ENCODE results near the gene BLOC1S3. TPM values are rescaled to one million over a fixed set of nuclear protein-coding genes. Genes with fewer than 3 reads are reported as not detected.

The BLOC1S3 gene
- total and polyA plus RNA-seq, 5 experiments from 2014 or later, result 8.4 to 22.5 (median 14.4) TPM

DNA sequence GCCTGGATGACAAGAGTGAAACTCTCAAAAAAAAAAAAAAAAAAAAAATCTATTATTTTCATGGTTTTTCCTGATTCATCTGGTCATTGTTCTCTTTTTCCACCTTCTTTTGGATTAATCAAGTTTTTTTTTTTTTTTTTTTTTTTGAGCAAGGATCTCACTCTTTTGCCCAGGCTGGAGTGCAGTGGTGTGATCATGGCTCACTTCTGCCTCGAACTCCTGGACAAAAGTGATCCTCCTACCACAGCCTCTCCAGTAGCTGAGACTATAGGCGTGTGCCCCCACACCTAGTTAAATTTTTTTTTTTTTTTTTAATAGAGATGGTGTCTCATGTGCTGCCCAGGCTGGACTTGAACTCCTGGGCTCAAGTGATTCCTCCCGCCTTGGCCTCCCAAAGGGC lies 27.7 kb downstream of the BLOC1S3 start:
- no peak overlapping the region for H3K27ac Mint-ChIP-seq
- POLR2A ChIA-PET, result no interaction called here

GRCh38 chr19:45211751-45212381 lies 33.3 kb downstream of the BLOC1S3 start:
- POLR2A ChIA-PET, result no interaction called here
- H3K4me3 Mint-ChIP-seq, result no peak overlapping the region
- no peak overlapping the region for H3K27ac Mint-ChIP-seq
- H3K36me3 Mint-ChIP-seq, result no peaks in the 10 kb centered on the region
- DNase-seq, result no peak
- peaks cover 0 to 6% (median 4%) of the 10 kb centered on the region in 4 donors for H3K4me1 Mint-ChIP-seq
- ATAC-seq, result no peak
- peaks cover 6 to 44% (median 17%) of the 10 kb centered on the region in 5 donors for H3K27me3 Mint-ChIP-seq
- H3K9me3 Mint-ChIP-seq, result no peaks in the 10 kb centered on the region

More for the DNA sequence above, 27.7 kb downstream of the BLOC1S3 start:
- DNase-seq (no peak), ATAC-seq (no peak)
- Mint-ChIP-seq H3K9me3 (no peaks in the 10 kb centered on the region), H3K4me3 (no peak overlapping the region), H3K27me3 (peaks cover 0 to 8% (median 0%) of the 10 kb centered on the region in 5 donors), H3K4me1 (peaks cover 0 to 3% (median 1%) of the 10 kb centered on the region in 4 donors), H3K36me3 (peaks cover 0 to 3% (median 0%) of the 10 kb centered on the region in 3 donors)

DNA sequence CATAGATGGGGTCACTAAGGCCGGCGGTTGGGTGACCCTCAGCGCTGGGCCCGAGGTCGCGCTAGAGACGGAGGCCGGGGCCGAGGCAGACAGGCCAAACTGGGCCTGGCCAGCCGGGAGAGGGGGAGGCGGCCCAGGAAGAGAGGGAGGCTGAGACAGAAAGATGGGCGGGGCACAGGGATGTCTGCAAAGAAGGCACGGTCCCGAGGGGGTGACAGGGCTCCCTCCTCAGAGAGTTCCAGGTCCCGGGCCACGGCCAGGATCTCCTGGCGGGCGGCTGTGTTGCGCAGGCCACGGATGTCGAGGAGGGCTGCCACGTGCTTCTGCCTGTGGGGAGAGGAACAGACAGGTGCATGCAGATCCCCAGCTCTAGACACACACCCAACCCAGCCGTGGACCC lies 34.4 kb downstream of the BLOC1S3 start:
- Mint-ChIP-seq H3K27ac (no peak overlapping the region), H3K36me3 (no peaks in the 10 kb centered on the region), H3K4me1 (peaks cover 0 to 6% (median 4%) of the 10 kb centered on the region in 4 donors), H3K9me3 (no peaks in the 10 kb centered on the region), H3K4me3 (no peak overlapping the region), H3K27me3 (peaks cover 6 to 51% (median 20%) of the 10 kb centered on the region in 5 donors)
- POLR2A ChIA-PET, result interaction anchor here (0.7 kb wide), 1 partner anchor 77 kb away, joined by 3 read pairs; no protein-coding TSS in a partner anchor
- no peak for DNase-seq
- ATAC-seq, result no peak

GRCh38 chr19:45215391-45216191 lies 37.0 kb downstream of the BLOC1S3 start:
- Mint-ChIP-seq H3K9me3 (no peaks in the 10 kb centered on the region), H3K27ac (no peak overlapping the region), H3K4me1 (peaks cover 0 to 6% (median 3%) of the 10 kb centered on the region in 4 donors), H3K36me3 (no peaks in the 10 kb centered on the region), H3K4me3 (peak overlapping the region in 1 of 10 donors; percentile 36), H3K27me3 (peaks cover 18 to 67% (median 31%) of the 10 kb centered on the region in 5 donors)
- no peak for DNase-seq
- POLR2A ChIA-PET, result no interaction called here
- no peak for ATAC-seq

- ATAC-seq, result no peak
- Mint-ChIP-seq H3K36me3 (no peaks in the 10 kb centered on the region), H3K4me3 (no peak overlapping the region), H3K9me3 (no peaks in the 10 kb centered on the region), H3K27ac (no peak overlapping the region), H3K4me1 (peaks cover 0 to 6% (median 3%) of the 10 kb centered on the region in 4 donors), H3K27me3 (peaks cover 19 to 65% (median 31%) of the 10 kb centered on the region in 5 donors)
- DNase-seq, result no peak
- POLR2A ChIA-PET, result no interaction called here
These were observed 38.1 kb downstream of the BLOC1S3 start for GRCh38 chr19:45216667-45217066.

GRCh38 chr19:45217193-45217956 lies 38.8 kb downstream of the BLOC1S3 start:
- Mint-ChIP-seq H3K4me3 (no peak overlapping the region), H3K36me3 (no peaks in the 10 kb centered on the region), H3K27me3 (peaks cover 20 to 69% (median 33%) of the 10 kb centered on the region in 5 donors), H3K27ac (no peak overlapping the region), H3K4me1 (peaks cover 0 to 6% (median 3%) of the 10 kb centered on the region in 4 donors), H3K9me3 (no peaks in the 10 kb centered on the region)
- POLR2A ChIA-PET, result interaction anchor here (0.6 kb wide), 1 partner anchor 47 kb away, joined by 3 read pairs; no protein-coding TSS in a partner anchor
- no peak for DNase-seq
- ATAC-seq, result no peak

DNA sequence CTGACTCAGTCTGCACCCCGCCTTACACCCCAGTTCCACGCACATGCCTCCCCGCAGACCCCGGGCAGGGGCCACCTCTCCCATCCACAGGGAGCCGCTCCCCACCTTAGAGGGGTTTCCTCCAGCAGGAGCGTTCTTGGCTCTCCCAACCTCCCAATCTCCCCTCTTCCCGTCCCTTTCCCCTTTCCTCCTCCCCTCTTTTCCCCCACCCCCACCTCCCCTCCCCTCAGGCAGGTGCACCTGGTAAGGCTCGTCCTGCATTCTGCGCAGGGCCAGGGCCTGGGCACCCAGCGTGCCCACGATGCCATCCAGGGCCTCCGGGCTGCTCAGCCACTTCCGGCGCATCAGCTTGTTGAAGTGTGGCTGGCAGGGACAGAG lies 39.4 kb downstream of the BLOC1S3 start:
- Mint-ChIP-seq H3K27me3 (peaks cover 23 to 74% (median 39%) of the 10 kb centered on the region in 5 donors), H3K4me3 (no peak overlapping the region), H3K9me3 (no peaks in the 10 kb centered on the region), H3K27ac (no peak overlapping the region), H3K36me3 (no peaks in the 10 kb centered on the region), H3K4me1 (peaks cover 0 to 6% (median 3%) of the 10 kb centered on the region in 4 donors)
- DNase-seq, result no peak
- POLR2A ChIA-PET, result no interaction called here
- ATAC-seq, result no peak

DNA sequence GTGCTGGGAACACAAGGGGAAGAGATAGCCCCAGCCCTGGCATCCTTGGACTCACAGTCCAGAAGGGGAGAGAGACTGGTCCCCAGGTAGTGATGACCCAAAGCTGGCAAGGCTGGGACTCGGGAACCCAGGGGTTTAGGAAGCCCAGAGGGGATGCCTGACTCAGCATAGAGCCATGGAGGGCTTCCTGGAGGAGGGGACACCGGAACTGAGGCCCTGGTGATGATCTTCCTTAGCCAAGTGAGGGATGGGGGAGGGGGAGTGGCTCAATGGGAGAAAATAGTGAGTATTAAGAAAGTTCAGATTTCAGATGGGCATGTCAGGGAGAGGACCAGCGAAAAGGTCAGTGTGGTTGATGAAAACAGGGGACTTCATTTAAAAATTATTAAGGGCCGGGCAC lies 39.8 kb downstream of the BLOC1S3 start:
- ATAC-seq, result no peak
- Mint-ChIP-seq H3K27me3 (peaks cover 23 to 76% (median 40%) of the 10 kb centered on the region in 5 donors), H3K4me3 (no peak overlapping the region), H3K27ac (no peak overlapping the region), H3K9me3 (no peaks in the 10 kb centered on the region), H3K36me3 (no peaks in the 10 kb centered on the region), H3K4me1 (peaks cover 0 to 6% (median 3%) of the 10 kb centered on the region in 4 donors)
- POLR2A ChIA-PET, result no interaction called here
- no peak for DNase-seq

GRCh38 chr19:45218911-45219743 lies 40.5 kb downstream of the BLOC1S3 start:
- POLR2A ChIA-PET, result interaction anchor here (0.6 kb wide), 1 partner anchor 1036 kb away, joined by 4 read pairs; no protein-coding TSS in a partner anchor
- Mint-ChIP-seq H3K4me3 (no peak overlapping the region), H3K9me3 (no peaks in the 10 kb centered on the region), H3K27ac (no peak overlapping the region), H3K36me3 (no peaks in the 10 kb centered on the region), H3K4me1 (peaks cover 0 to 6% (median 3%) of the 10 kb centered on the region in 4 donors), H3K27me3 (peaks cover 20 to 77% (median 37%) of the 10 kb centered on the region in 5 donors)
- DNase-seq (no peak), ATAC-seq (no peak)

- H3K27me3 Mint-ChIP-seq, result peaks cover 20 to 57% (median 26%) of the 10 kb centered on the region in 5 donors
- no peaks in the 10 kb centered on the region for H3K9me3 Mint-ChIP-seq
- H3K27ac Mint-ChIP-seq, result peak overlapping the region in 1 of 10 donors; percentile 13
- no peak for ATAC-seq
- H3K36me3 Mint-ChIP-seq, result no peaks in the 10 kb centered on the region
- DNase-seq, result no peak
- POLR2A ChIA-PET, result no interaction called here
- no peak overlapping the region for H3K4me3 Mint-ChIP-seq
- H3K4me1 Mint-ChIP-seq, result no peaks in the 10 kb centered on the region
These were observed 44.1 kb downstream of the BLOC1S3 start for GRCh38 chr19:45222724-45223123.

DNA sequence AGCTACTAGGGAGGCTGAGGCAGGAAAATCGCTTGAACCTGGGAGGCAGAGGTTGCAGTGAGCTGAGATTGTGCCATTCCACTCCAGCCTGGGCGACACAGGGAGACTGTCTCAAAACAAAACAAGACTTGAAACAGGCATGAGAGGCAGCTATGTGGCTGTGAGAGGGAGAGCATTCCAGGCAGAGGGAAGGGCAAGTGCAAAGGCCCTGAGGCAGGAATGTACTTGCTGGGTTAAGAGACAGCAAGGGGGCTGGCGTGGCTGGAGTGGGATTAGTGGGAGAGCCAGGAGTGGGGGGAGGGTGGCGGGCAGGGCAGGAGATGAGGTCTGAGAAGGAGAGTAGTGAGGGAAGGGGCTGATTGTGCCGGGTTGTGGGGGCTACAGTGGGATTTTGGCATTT lies 45.3 kb downstream of the BLOC1S3 start:
- POLR2A ChIA-PET, result no interaction called here
- ATAC-seq (no peak), DNase-seq (no peak)
- Mint-ChIP-seq H3K4me1 (no peaks in the 10 kb centered on the region), H3K27me3 (peaks cover 15 to 54% (median 20%) of the 10 kb centered on the region in 5 donors), H3K36me3 (no peaks in the 10 kb centered on the region), H3K27ac (no peak overlapping the region), H3K9me3 (no peaks in the 10 kb centered on the region), H3K4me3 (no peak overlapping the region)

DNA sequence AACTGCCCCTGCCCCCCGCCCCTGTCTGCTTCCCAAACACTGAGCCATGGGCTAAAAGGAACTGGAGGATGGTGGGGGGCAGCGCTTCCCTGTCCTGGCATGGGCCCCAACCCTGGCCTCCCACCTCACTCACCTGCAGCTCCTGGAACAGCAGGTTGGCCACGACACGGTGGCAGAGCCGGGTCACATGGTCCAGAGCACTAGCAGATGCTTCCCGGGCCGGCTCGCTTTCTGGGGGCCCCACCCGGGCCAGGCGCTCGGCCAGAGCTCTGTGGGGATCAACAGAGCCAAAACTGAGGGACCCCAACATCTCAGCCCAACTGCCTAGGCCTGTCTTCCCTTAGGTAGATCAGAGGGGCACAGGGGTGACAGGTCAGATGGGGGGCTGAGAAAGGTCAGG lies 46.1 kb downstream of the BLOC1S3 start:
- peaks cover 14 to 50% (median 19%) of the 10 kb centered on the region in 5 donors for H3K27me3 Mint-ChIP-seq
- ATAC-seq, result no peak

More for the DNA sequence above, 46.1 kb downstream of the BLOC1S3 start:
- H3K36me3 Mint-ChIP-seq, result no peaks in the 10 kb centered on the region
- no peak for DNase-seq
- no peak overlapping the region for H3K4me3 Mint-ChIP-seq
- no peak overlapping the region for H3K27ac Mint-ChIP-seq
- no peaks in the 10 kb centered on the region for H3K9me3 Mint-ChIP-seq
- no peaks in the 10 kb centered on the region for H3K4me1 Mint-ChIP-seq
- POLR2A ChIA-PET, result no interaction called here

Data from naive thymus-derived CD8-positive, alpha-beta T cell (primary cell).